ENCODE data around the gene ISOC2.
A peak's percentile ranks its signal among the peaks of the same experiment; 100 is the strongest.

The ISOC2 gene

GRCh38 chr19:55481148-55481793 is 19.8 kb upstream of the ISOC2 start:
- DNase-seq (ENCODE audit: low read depth), result no peak
- H3K4me3 ChIP-seq (replicated peaks; ENCODE audit: low read depth, low read length), result no peak overlapping the region
- TF ChIP-seq CTCF (IDR thresholded peaks at IDR 0.05; ENCODE audit: low read length, missing control alignments), result no peak

- no peak for DNase-seq (ENCODE audit: low read depth)
- no peak for TF ChIP-seq CTCF (IDR thresholded peaks at IDR 0.05; ENCODE audit: low read length, missing control alignments)
- no peak overlapping the region for H3K4me3 ChIP-seq (replicated peaks; ENCODE audit: low read depth, low read length)
These were observed 18.2 kb upstream of the ISOC2 start for GRCh38 chr19:55479451-55480230.

- no peak overlapping the region for H3K4me3 ChIP-seq (replicated peaks; ENCODE audit: low read depth, low read length)
- DNase-seq (ENCODE audit: low read depth), result no peak
- no peak for TF ChIP-seq CTCF (IDR thresholded peaks at IDR 0.05; ENCODE audit: low read length, missing control alignments)
These were observed 17.6 kb upstream of the ISOC2 start for GRCh38 chr19:55479045-55479444.

GRCh38 chr19:55478364-55478763 is 16.9 kb upstream of the ISOC2 start:
- DNase-seq (ENCODE audit: low read depth), result no peak
- no peak for TF ChIP-seq CTCF (IDR thresholded peaks at IDR 0.05; ENCODE audit: low read length, missing control alignments)
- H3K4me3 ChIP-seq (replicated peaks; ENCODE audit: low read depth, low read length), result no peak overlapping the region

GRCh38 chr19:55477905-55478304 is 16.5 kb upstream of the ISOC2 start:
- H3K4me3 ChIP-seq (replicated peaks; ENCODE audit: low read depth, low read length), result peak overlapping the region; percentile 79
- TF ChIP-seq CTCF (IDR thresholded peaks at IDR 0.05; ENCODE audit: low read length, missing control alignments), result no peak

GRCh38 chr19:55476100-55476775 is 14.8 kb upstream of the ISOC2 start, which contains the start of gene ZNF628:
ZNF628 (plus strand) TSS chr19:55476617; CDS start chr19:55479911, 3,294 bp downstream.
- TF ChIP-seq CTCF (IDR thresholded peaks at IDR 0.05; ENCODE audit: low read length, missing control alignments), result no peak
- peak within 1 kb of the TSS; percentile 79 for H3K4me3 ChIP-seq (replicated peaks; ENCODE audit: low read depth, low read length)
- peak; percentile 99 for DNase-seq (ENCODE audit: low read depth)

More at GRCh38 chr19:55477905-55478304, 16.5 kb upstream of the ISOC2 start:
- no peak for DNase-seq (ENCODE audit: low read depth)
